H1 (cell line): ENCODE results near the gene GPR65. TPM values are rescaled to one million over a fixed set of nuclear protein-coding genes. Genes with fewer than 3 reads are reported as not detected.

ENCODE experiments used
- CTCF ChIA-PET: fragments of 300-600 bp; sonication (Branson Sonifier 250); formaldehyde crosslinking; loops from one replicate; lab custom pipeline; 2021; ENCODE audit not compliant: partially characterized antibody; lab: Charles Lee
- POLR2A ChIA-PET: fragments of 300-600 bp; sonication (Branson Sonifier 250); formaldehyde crosslinking; loops from one replicate; lab custom pipeline; 2021; ENCODE audit warnings: inconsistent platforms; ENCODE audit not compliant: partially characterized antibody; lab: Charles Lee
- DNase-seq, 2 experiments: peaks; one replicate each; pipeline versions ENCODE4 v3.0.0 to v3.0.0-alpha.2; 2010 to 2022; ENCODE audit warnings: low spot score in 2 of 2, low read depth in 1 of 2, mixed read lengths in 1 of 2
- FAIRE-seq: peaks from 2 replicates; lab custom pipeline; 2011; peaks lifted over from hg19 to GRCh38; lab: Jason Lieb, UNC
- H2AFZ ChIP-seq: 2 replicates; pipeline ENCODE4 v1.8.1; 2012; ENCODE audit warnings: low read length, inconsistent platforms
- H2AK5ac ChIP-seq: 2 replicates; pipeline ENCODE4 v1.6.1; 2013; ENCODE audit warnings: low read depth, low read length
- H2BK120ac ChIP-seq: replicated peaks from 2 replicates; pipeline ENCODE3; 2013; ENCODE audit warnings: low read depth, low read length, inconsistent platforms
- H2BK12ac ChIP-seq: 2 replicates; pipeline ENCODE4 v1.6.1; 2013; ENCODE audit warnings: low read depth, low read length
- H2BK15ac ChIP-seq: 2 replicates; pipeline ENCODE4 v1.6.1; 2013; ENCODE audit warnings: low read length
- H2BK20ac ChIP-seq: 2 replicates; pipeline ENCODE4 v1.6.1; 2013; ENCODE audit warnings: low read length
- H2BK5ac ChIP-seq: 2 replicates; pipeline ENCODE4 v1.6.1; 2013; ENCODE audit warnings: low read depth, low read length
- H3K14ac ChIP-seq: 2 replicates; pipeline ENCODE4 v1.6.1; 2013; ENCODE audit warnings: inconsistent platforms; ENCODE audit not compliant: insufficient read length
- H3K18ac ChIP-seq: 2 replicates; pipeline ENCODE4 v1.6.1; 2013; ENCODE audit warnings: low read length; ENCODE audit errors: extremely low read depth
- H3K23ac ChIP-seq: 2 replicates; pipeline ENCODE4 v1.6.1; 2013; ENCODE audit warnings: inconsistent platforms; ENCODE audit not compliant: insufficient read length
- H3K23me2 ChIP-seq: 2 replicates; pipeline ENCODE4 v1.6.1; 2013; ENCODE audit warnings: low read depth, low read length
- H3K27ac ChIP-seq: 2 replicates; pipeline ENCODE4 v1.6.1; 2011; ENCODE audit warnings: low read depth, low read length, inconsistent platforms
- H3K27me3 ChIP-seq, 4 experiments: replicated peaks in 1 of 4; 1 replicate in 1 of 4; 2 replicates in 3 of 4; pipeline versions ENCODE4 v1.6.1 to v1.8.1; 2011 to 2013; ENCODE audit warnings: low read length in 3 of 4, mild to moderate bottlenecking in 3 of 4, inconsistent platforms in 2 of 4, mixed read lengths in 2 of 4, moderate library complexity in 1 of 4; ENCODE audit not compliant: control insufficient read depth in 3 of 4, insufficient read depth in 3 of 4; ENCODE audit errors: extremely low read depth in 1 of 4
- H3K36me3 ChIP-seq, 4 experiments: 2 replicates each; pipeline versions ENCODE4 v1.6.1 to v1.8.1; 2011 to 2013; ENCODE audit warnings: mild to moderate bottlenecking in 4 of 4, low read length in 3 of 4, moderate library complexity in 2 of 4, control low read depth in 1 of 4, inconsistent platforms in 1 of 4; ENCODE audit not compliant: insufficient read depth in 4 of 4, control insufficient read depth in 2 of 4
- H3K4ac ChIP-seq: replicated peaks from 2 replicates; pipeline ENCODE3; 2013; ENCODE audit warnings: low read length, low read depth, mixed read lengths, inconsistent platforms; ENCODE audit not compliant: insufficient read length
- H3K4me1 ChIP-seq, 4 experiments: replicated peaks in 1 of 4; 1 replicate in 1 of 4; 2 replicates in 3 of 4; pipeline versions ENCODE4 v1.6.1 to v1.8.1; 2011 to 2013; ENCODE audit warnings: low read length in 3 of 4, inconsistent platforms in 2 of 4, mixed read lengths in 1 of 4; ENCODE audit not compliant: insufficient read depth in 4 of 4, control insufficient read depth in 3 of 4
- H3K4me2 ChIP-seq, 2 experiments: 2 replicates each; pipeline versions ENCODE4 v1.6.1 to v1.8.1; 2011 to 2013; ENCODE audit warnings: low read depth in 2 of 2, low read length in 2 of 2, control low read depth in 1 of 2, inconsistent platforms in 1 of 2, mild to moderate bottlenecking in 1 of 2; ENCODE audit not compliant: insufficient read depth in 1 of 2
- H3K4me3 ChIP-seq, 4 experiments: fragments of 200-600, 300-600 bp in 1 of 4; sonication (generic), shearing (Covaris generic), sonication (Bioruptor Twin) in 1 of 4; 2 replicates each; pipeline versions ENCODE4 v1.5.1 to v1.8.1; 2011 to 2016; ENCODE audit warnings: low read length in 4 of 4, low read depth in 3 of 4, control low read depth in 2 of 4, inconsistent platforms in 2 of 4, mild to moderate bottlenecking in 2 of 4, mixed read lengths in 1 of 4, moderate library complexity in 1 of 4; ENCODE audit not compliant: insufficient read depth in 2 of 4; ENCODE audit errors: extremely low read depth in 1 of 4
- H3K56ac ChIP-seq: replicated peaks from 2 replicates; pipeline ENCODE3; 2013; ENCODE audit warnings: low read depth, mild to moderate bottlenecking, mixed read lengths, low read length, inconsistent platforms; ENCODE audit not compliant: insufficient read length
- H3K79me1 ChIP-seq: 2 replicates; pipeline ENCODE4 v1.6.1; 2013; ENCODE audit warnings: low read depth, low read length, control low read depth
- H3K79me2 ChIP-seq, 2 experiments: 2 replicates each; pipeline versions ENCODE4 v1.6.1 to v1.8.1; 2012 to 2013; ENCODE audit warnings: low read length in 2 of 2, mild to moderate bottlenecking in 2 of 2, inconsistent platforms in 1 of 2; ENCODE audit not compliant: insufficient read depth in 2 of 2, control insufficient read depth in 1 of 2
- H3K9ac ChIP-seq, 4 experiments: replicated peaks in 1 of 4; 1 replicate in 1 of 4; 2 replicates in 3 of 4; pipeline versions ENCODE4 v1.6.1 to v1.8.1; 2011 to 2013; ENCODE audit warnings: low read depth in 3 of 4, low read length in 3 of 4, control low read depth in 2 of 4, mild to moderate bottlenecking in 2 of 4, moderate library complexity in 2 of 4, inconsistent platforms in 1 of 4; ENCODE audit errors: extremely low read depth in 1 of 4
- H3K9me3 ChIP-seq, 2 experiments: 2 replicates each; pipeline versions ENCODE4 v1.6.1 to v1.8.1; 2012 to 2013; ENCODE audit warnings: mild to moderate bottlenecking in 2 of 2, moderate library complexity in 2 of 2, control low read depth in 1 of 2, inconsistent platforms in 1 of 2, low read depth in 1 of 2, low read length in 1 of 2, mixed read lengths in 1 of 2; ENCODE audit not compliant: insufficient read depth in 2 of 2
- H4K20me1 ChIP-seq, 2 experiments: replicated peaks in 1 of 2; 2 replicates each; pipeline versions ENCODE3 to v1.8.1; 2011 to 2013; ENCODE audit warnings: inconsistent platforms in 2 of 2, low read length in 2 of 2, mild to moderate bottlenecking in 1 of 2; ENCODE audit not compliant: insufficient read depth in 2 of 2, control insufficient read depth in 1 of 2
- H4K5ac ChIP-seq: 2 replicates; pipeline ENCODE4 v1.6.1; 2013; ENCODE audit warnings: low read length, low read depth, mixed read lengths, inconsistent platforms; ENCODE audit not compliant: insufficient read length
- H4K8ac ChIP-seq: 2 replicates; pipeline ENCODE4 v1.8.0; 2013; ENCODE audit warnings: mild to moderate bottlenecking, moderate library complexity, low read length, inconsistent platforms; ENCODE audit not compliant: insufficient read depth; ENCODE audit errors: extremely low read depth
- H4K91ac ChIP-seq: replicated peaks from 2 replicates; pipeline ENCODE3; 2013; ENCODE audit warnings: low read length, mixed read lengths, inconsistent platforms; ENCODE audit not compliant: insufficient read length
- ASH2L ChIP-seq: fragments of 200-600, 300-600 bp; sonication (generic); IDR thresholded peaks from one replicate; pipeline ENCODE4 v1.7.1; 2017; ENCODE audit warnings: low read length
- BRCA1 ChIP-seq: IDR thresholded peaks from 2 replicates; pipeline ENCODE4 v1.6.1; 2012; ENCODE audit warnings: low read depth, low read length, improper control_type of control experiment
- CBX5 ChIP-seq: fragments of 300-800, 300-1000 bp; sonication (generic); IDR thresholded peaks from 2 replicates; pipeline ENCODE4 v1.7.1; 2016; ENCODE audit warnings: antibody characterized with exemption, low read length, low read depth
- CTBP2 ChIP-seq: IDR thresholded peaks from 2 replicates; pipeline ENCODE4 v1.7.0; 2011; ENCODE audit warnings: borderline replicate concordance, mild to moderate bottlenecking, moderate library complexity, mixed read lengths, low read length; ENCODE audit not compliant: insufficient read depth, insufficient read length
- KDM4A ChIP-seq: IDR thresholded peaks from one replicate; pipeline ENCODE4 v1.7.1; 2012; ENCODE audit warnings: low read depth, mild to moderate bottlenecking, moderate library complexity, low read length, inconsistent platforms; ENCODE audit not compliant: severe bottlenecking
- POLR2A ChIP-seq, 2 experiments: IDR thresholded peaks; 1 replicate in 1 of 2; 2 replicates in 1 of 2; pipeline ENCODE4 v1.6.1; 2011; ENCODE audit warnings: low read depth in 2 of 2, low read length in 2 of 2, mild to moderate bottlenecking in 2 of 2; ENCODE audit errors: control extremely low read depth in 1 of 2
- RAD21 ChIP-seq, 2 experiments: IDR thresholded peaks in 1 of 2; conservative IDR thresholded peaks in 1 of 2; 2 replicates each; pipeline ENCODE4 v1.6.1; 2011; ENCODE audit warnings: low read depth in 2 of 2, low read length in 2 of 2, improper control_type of control experiment in 1 of 2, inconsistent platforms in 1 of 2, mild to moderate bottlenecking in 1 of 2, moderate library complexity in 1 of 2
- RFX5 ChIP-seq: IDR thresholded peaks from 2 replicates; pipeline ENCODE4 v1.6.1; 2011; ENCODE audit warnings: low read depth, low read length, improper control_type of control experiment, borderline replicate concordance
- SAP30 ChIP-seq: fragments of 300-600 bp; sonication (generic); IDR thresholded peaks from 2 replicates; pipeline ENCODE4 v1.7.1; 2012; ENCODE audit warnings: low read length, moderate library complexity, mild to moderate bottlenecking, inconsistent platforms; ENCODE audit not compliant: insufficient read depth, insufficient replicate concordance
- SIRT6 ChIP-seq: IDR thresholded peaks from one replicate; pipeline ENCODE4 v1.7.1; 2012; ENCODE audit warnings: low read length, inconsistent platforms
- SIX5 ChIP-seq: IDR thresholded peaks from 2 replicates; pipeline ENCODE4 v1.6.1; 2011; ENCODE audit warnings: mild to moderate bottlenecking, low read depth, low read length
- TAF1 ChIP-seq: IDR thresholded peaks from 2 replicates; pipeline ENCODE4 v1.6.1; 2011; ENCODE audit warnings: mild to moderate bottlenecking, low read depth, low read length
- TBP ChIP-seq: IDR thresholded peaks from 2 replicates; pipeline ENCODE4 v1.6.1; 2011; ENCODE audit warnings: low read depth, low read length, improper control_type of control experiment
- ZNF274 ChIP-seq: IDR thresholded peaks from 2 replicates; pipeline ENCODE4 v1.7.0; 2012; ENCODE audit warnings: low read length, borderline replicate concordance; ENCODE audit errors: extremely low read depth
- WGBS, 2 experiments: shearing (Covaris generic) in 1 of 2; methylation state at CpG; one replicate each; pipeline versions ENCODE4 v1.1.6 to v1.1.7; 2013 to 2015; ENCODE audit warnings: low lambda C conversion rate in 2 of 2, mixed read lengths in 2 of 2, inconsistent platforms in 1 of 2, low coverage in 1 of 2, missing lambda C conversion rate in 1 of 2; ENCODE audit not compliant: insufficient replicate concordance in 2 of 2, insufficient coverage in 1 of 2, insufficient read length in 1 of 2; ENCODE audit errors: extremely low coverage in 1 of 2, missing lambda C conversion rate in 1 of 2; 5-methylcytosine and 5-hydroxymethylcytosine counted together
- polyA plus RNA-seq, 7 experiments: library from polyadenylated mRNA; depleted of rRNA in 3 of 7; stranded (reverse) in 5 of 7; unstranded in 2 of 7; fragments of >200 nt in 5 of 7; fragments of 200-250 nt in 2 of 7; gene quantifications; 1 replicate in 5 of 7; 2 replicates in 1 of 7; 4 replicates in 1 of 7; pipeline versions ENCODE4 v1.2.1 to v1.2.3, GENCODE V29; 2011 to 2013; ENCODE audit warnings: missing spikeins in 2 of 7, mixed read lengths in 2 of 7
- total RNA-seq: library from RNA; stranded (reverse); fragmentation: NEBNext Ultra II Directional; extraction: Animal tissue kit (Norgen Biotek cat#: 25700); gene quantifications from 2 replicates; pipeline ENCODE4 v1.2.1, GENCODE V29; 2021
- TF ChIP-seq, protein P1 (sequence below): IDR thresholded peaks from 2 replicates; pipeline ENCODE4 v1.6.1; 2011; ENCODE audit warnings: low read depth, mild to moderate bottlenecking, low read length; ENCODE audit not compliant: insufficient read depth

GPR65 gene
- total and polyA plus RNA-seq, 2 of the 8 experiments (the other 6 are each of a cell fraction or from before 2014, with no cell fraction given), result not detected

DNA sequence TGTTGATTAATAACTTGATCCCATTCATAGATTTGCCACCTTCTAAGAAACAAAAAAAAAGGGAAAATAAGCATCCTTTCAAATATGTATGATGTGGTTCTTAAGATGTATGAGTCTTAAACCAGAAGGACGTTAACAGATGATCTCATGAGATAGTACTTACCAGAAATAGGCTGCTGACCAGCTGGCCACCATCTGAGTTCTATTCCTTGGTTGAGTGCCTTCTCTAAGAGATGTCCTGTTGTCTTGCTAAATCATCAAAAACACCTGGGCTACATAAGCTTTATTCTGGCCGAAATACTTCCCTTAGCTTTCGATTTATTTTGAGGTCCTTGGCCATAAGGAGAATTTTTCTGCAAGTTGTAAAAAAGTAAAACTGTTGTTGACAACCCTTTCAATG is 55.6 kb downstream of the GPR65 start:
- CTCF ChIA-PET, result interaction anchor here (1.3 kb wide), 1 partner anchor 13 kb away, joined by 3 read pairs; no protein-coding TSS in a partner anchor
- H4K20me1 ChIP-seq, result no peaks in the 10 kb centered on the region
- TF ChIP-seq TBP (no peak), RAD21 (IDR thresholded peaks at IDR 0.05 in 1 of 2, conservative IDR thresholded peaks at IDR 0.05 in 1 of 2; ENCODE audit: low read depth in 2 of 2, low read length in 2 of 2) (no peak), RFX5 (no peak), KDM4A (no peak), TAF1 (no peak), BRCA1 (no peak), SAP30 (no peak), SIRT6 (no peak), CTBP2 (no peak), ZNF274 (no peak), CBX5 (no peak), ASH2L (no peak), SIX5 (no peak), POLR2A (IDR thresholded peaks at IDR 0.05; ENCODE audit: control extremely low read depth in 1 of 2, low read depth in 2 of 2, low read length in 2 of 2) (no peak)
- TF ChIP-seq, protein P1, sequence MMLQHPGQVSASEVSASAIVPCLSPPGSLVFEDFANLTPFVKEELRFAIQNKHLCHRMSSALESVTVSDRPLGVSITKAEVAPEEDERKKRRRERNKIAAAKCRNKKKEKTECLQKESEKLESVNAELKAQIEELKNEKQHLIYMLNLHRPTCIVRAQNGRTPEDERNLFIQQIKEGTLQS, result no peak

More for the DNA sequence above, 55.6 kb downstream of the GPR65 start:
- Histone ChIP-seq H3K9ac (no peak overlapping the region), H2BK20ac (no peak overlapping the region), H3K23ac (no peak overlapping the region), H2AK5ac (no peak overlapping the region), H3K4me1 (no peaks in the 10 kb centered on the region; a peak in 1 of 7 replicates), H2BK5ac (no peak overlapping the region), H4K8ac (no peak overlapping the region), H3K4ac (no peak overlapping the region), H3K56ac (no peak overlapping the region), H3K4me2 (no peak overlapping the region), H3K27ac (no peak overlapping the region), H3K18ac (no peak overlapping the region), H4K5ac (no peak overlapping the region), H3K4me3 (no peak overlapping the region), H3K27me3 (no peaks in the 10 kb centered on the region), H2AFZ (no peak overlapping the region), H3K14ac (no peak overlapping the region), H3K23me2 (no peaks in the 10 kb centered on the region), H3K36me3 (no peaks in the 10 kb centered on the region), H2BK120ac (no peak overlapping the region), H2BK15ac (no peak overlapping the region), H4K91ac (no peak overlapping the region), H3K79me1 (no peaks in the 10 kb centered on the region), H3K9me3 (no peaks in the 10 kb centered on the region), H2BK12ac (no peak overlapping the region), H3K79me2 (no peaks in the 10 kb centered on the region)
- POLR2A ChIA-PET, result no interaction called here
- whole genome bisulfite sequencing, 2 experiments, result 89% methylated on average over 3 of the region's 3 CpGs; no CpG with 5 or more reads in 1 of the 2 experiments
- no peak for FAIRE-seq
- no peak for DNase-seq
